ENCODE measurements around the gene SSTR1. TPM values are rescaled to one million over a fixed set of nuclear protein-coding genes. Genes with fewer than 3 reads are reported as not detected.

SSTR1 gene
- total RNA-seq, 1 donor from 2014 or later, result under 0.01 TPM

DNA sequence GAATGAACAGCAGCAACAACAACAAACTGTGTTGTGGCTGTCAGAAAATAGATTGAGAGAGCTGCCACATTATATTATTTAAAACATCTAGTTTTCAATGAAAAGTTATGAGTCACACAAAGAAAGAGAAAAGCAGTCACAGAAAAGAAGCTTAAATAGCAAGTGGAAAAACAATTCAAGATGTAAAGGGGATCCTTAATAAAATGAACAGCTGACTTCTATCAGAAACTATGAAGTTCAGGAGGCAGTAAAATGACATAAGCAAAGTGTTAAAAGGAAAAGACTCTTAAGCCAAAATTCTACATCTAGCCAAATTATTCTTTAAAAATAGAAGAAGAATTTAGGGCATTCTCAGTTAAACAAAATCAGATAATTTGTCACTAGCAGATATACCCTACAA, 42.6 kb downstream of the SSTR1 start:
- no peak for TF ChIP-seq CTCF (IDR thresholded peaks at IDR 0.05; ENCODE audit: insufficient read depth, low read length, severe bottlenecking)
- no peak for FAIRE-seq
- Histone ChIP-seq H3K36me3 (ENCODE audit: control insufficient read depth, insufficient read depth, low read length) (no peaks in the 10 kb centered on the region), H3K4me3 (ENCODE audit: low read depth, low read length) (no peak overlapping the region), H3K27me3 (ENCODE audit: control insufficient read depth, insufficient read depth, low read length) (peaks cover 6% of the 10 kb centered on the region)
- DNase-seq (ENCODE audit: low read depth), result no peak

- FAIRE-seq (no peak), DNase-seq (ENCODE audit: low read depth) (no peak)
- Histone ChIP-seq H3K4me3 (ENCODE audit: low read depth, low read length) (no peak overlapping the region), H3K27me3 (ENCODE audit: control insufficient read depth, insufficient read depth, low read length) (peaks cover 12% of the 10 kb centered on the region), H3K36me3 (ENCODE audit: control insufficient read depth, insufficient read depth, low read length) (no peaks in the 10 kb centered on the region)
- TF ChIP-seq CTCF (IDR thresholded peaks at IDR 0.05; ENCODE audit: insufficient read depth, low read length, severe bottlenecking), result no peak
Observed at GRCh38 chr14:38252066-38252710, 44.5 kb downstream of the SSTR1 start.

DNA sequence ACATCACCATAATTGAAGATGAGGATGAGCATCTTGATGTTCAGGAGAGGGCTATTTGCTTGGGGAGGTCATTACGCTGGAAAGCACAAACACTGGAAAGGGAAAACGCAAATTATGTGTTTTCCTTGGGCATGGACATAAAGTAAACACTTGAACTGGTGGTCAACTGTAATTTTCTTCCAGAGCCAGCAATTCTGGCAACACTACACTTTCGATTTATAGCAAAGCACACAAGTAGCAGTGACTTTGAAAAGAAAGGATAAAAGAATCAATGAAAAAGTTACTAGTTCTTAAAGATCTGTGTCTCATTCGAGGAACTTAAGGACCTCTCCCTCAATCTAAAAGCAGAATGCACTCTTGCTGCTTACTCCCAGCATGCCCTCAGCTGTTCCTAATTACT, 46.0 kb downstream of the SSTR1 start:
- H3K27me3 ChIP-seq (ENCODE audit: control insufficient read depth, insufficient read depth, low read length), result peaks cover 12% of the 10 kb centered on the region

DNA sequence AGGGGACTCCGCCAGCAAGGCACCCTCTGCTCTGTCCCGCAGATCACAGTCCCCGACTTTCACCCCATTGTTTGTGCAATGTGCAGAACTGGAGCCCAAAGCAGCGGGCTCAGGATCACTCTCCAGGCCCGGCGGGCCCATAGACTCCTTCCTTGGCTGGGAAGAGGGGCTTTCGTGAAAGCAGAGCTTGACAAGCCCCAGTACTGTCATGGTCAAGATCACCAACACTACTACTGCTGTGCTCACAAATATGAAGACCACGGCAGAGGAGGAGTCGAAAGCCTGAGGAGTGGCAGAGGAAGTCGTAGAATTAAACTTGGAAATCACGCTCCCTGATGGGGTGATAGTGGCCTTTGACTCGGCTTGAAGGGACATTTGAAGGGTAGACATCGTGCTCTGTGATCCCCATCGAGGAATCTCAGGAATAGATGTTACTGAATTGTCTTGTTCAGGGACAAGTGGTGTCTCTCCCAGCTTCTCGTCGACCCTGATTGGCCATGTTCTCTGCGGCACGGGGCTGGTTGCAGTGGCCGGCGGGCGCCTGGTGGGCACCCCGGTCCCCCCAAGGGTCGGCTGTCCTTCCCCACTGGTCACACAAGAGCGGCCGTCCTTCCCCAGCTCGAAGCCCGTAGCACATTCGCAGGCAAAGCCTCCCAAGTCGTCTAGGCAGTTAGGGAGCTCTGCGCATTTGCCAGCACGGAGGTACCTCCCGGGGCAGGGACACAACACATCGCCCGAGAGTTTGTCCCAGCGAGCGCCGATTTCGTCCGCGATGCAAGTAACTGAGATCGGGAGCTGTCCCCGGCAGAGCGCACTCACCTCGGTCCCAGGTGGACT, 47.1 kb downstream of the SSTR1 start:
- TF ChIP-seq CTCF (IDR thresholded peaks at IDR 0.05; ENCODE audit: insufficient read depth, low read length, severe bottlenecking), result no peak
- DNase-seq (ENCODE audit: low read depth), result no peak
- no peak for FAIRE-seq
- H3K4me3 ChIP-seq (ENCODE audit: low read depth, low read length), result no peak overlapping the region
- H3K27me3 ChIP-seq (ENCODE audit: control insufficient read depth, insufficient read depth, low read length), result peaks cover 12% of the 10 kb centered on the region
- no peaks in the 10 kb centered on the region for H3K36me3 ChIP-seq (ENCODE audit: control insufficient read depth, insufficient read depth, low read length)

More for the DNA sequence above, 46.0 kb downstream of the SSTR1 start:
- H3K36me3 ChIP-seq (ENCODE audit: control insufficient read depth, insufficient read depth, low read length), result no peaks in the 10 kb centered on the region
- TF ChIP-seq CTCF (IDR thresholded peaks at IDR 0.05; ENCODE audit: insufficient read depth, low read length, severe bottlenecking), result no peak
- no peak overlapping the region for H3K4me3 ChIP-seq (ENCODE audit: low read depth, low read length)
- DNase-seq (ENCODE audit: low read depth), result no peak
- no peak for FAIRE-seq

DNA sequence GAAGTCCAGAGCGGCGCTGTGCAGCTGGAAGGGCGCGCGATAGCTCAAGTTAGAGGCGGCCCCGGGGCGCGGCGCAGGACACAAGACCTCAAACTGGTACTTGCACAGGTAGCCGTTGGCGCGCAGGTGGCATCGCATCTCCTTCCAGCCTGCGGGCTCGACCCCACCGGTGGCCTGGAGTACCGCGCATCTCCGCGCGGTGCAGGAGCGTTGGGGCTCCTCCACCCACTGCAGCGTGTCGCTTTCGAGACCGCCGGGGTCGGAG, 47.6 kb downstream of the SSTR1 start:
- H3K4me3 ChIP-seq (ENCODE audit: low read depth, low read length), result no peak overlapping the region
- TF ChIP-seq CTCF (IDR thresholded peaks at IDR 0.05; ENCODE audit: insufficient read depth, low read length, severe bottlenecking), result no peak

More for the DNA sequence above, 47.6 kb downstream of the SSTR1 start:
- peaks cover 12% of the 10 kb centered on the region for H3K27me3 ChIP-seq (ENCODE audit: control insufficient read depth, insufficient read depth, low read length)
- DNase-seq (ENCODE audit: low read depth) (no peak), FAIRE-seq (no peak)
- no peaks in the 10 kb centered on the region for H3K36me3 ChIP-seq (ENCODE audit: control insufficient read depth, insufficient read depth, low read length)

Measured in bronchial epithelial cell (primary cell).